HepG2 (cell line): ENCODE measurements around the gene HADH.

ENCODE experiments used
- BCL3 ChIP-seq: sonication (generic); formaldehyde crosslinking; IDR thresholded peaks from 2 replicates; pipeline ENCODE4 v1.5.1; 2020; ENCODE audit warnings: mild to moderate bottlenecking, missing genetic modification reagents, moderate library complexity
- CTCF ChIP-seq: sonication (generic); formaldehyde crosslinking; IDR thresholded peaks from 2 replicates; pipeline ENCODE4 v1.5.0; 2020; ENCODE audit warnings: mild to moderate bottlenecking, missing genetic modification reagents, moderate library complexity
- EZH2 ChIP-seq: conservative IDR thresholded peaks from 2 replicates; pipeline ENCODE4 v1.6.1; 2012; ENCODE audit warnings: mild to moderate bottlenecking, low read depth, low read length, moderate library complexity
- FOXM1 ChIP-seq: sonication (generic); formaldehyde crosslinking; IDR thresholded peaks from 2 replicates; pipeline ENCODE4 v1.5.0; 2020; ENCODE audit warnings: missing genetic modification reagents
- GRHL1 ChIP-seq: sonication (generic); formaldehyde crosslinking; conservative IDR thresholded peaks from 2 replicates; pipeline ENCODE4 v1.8.0; 2022; ENCODE audit warnings: missing genetic modification reagents
- NR3C1 ChIP-seq: sonication (generic); formaldehyde crosslinking; IDR thresholded peaks from 2 replicates; pipeline ENCODE4 v1.4.0; 2020; ENCODE audit warnings: missing genetic modification reagents
- PATZ1 ChIP-seq: sonication (generic); formaldehyde crosslinking; IDR thresholded peaks from 2 replicates; pipeline ENCODE4 v1.4.0; 2020; ENCODE audit warnings: missing genetic modification reagents
- RBFOX2 ChIP-seq: fragments of 200-400 bp; formaldehyde crosslinking; IDR thresholded peaks from 2 replicates; pipeline ENCODE4 v1.6.1; 2017; ENCODE audit warnings: low read depth, mild to moderate bottlenecking, low read length
- RELA ChIP-seq: sonication (generic); formaldehyde crosslinking; IDR thresholded peaks from 2 replicates; pipeline ENCODE4 v1.4.0; 2020; ENCODE audit warnings: missing genetic modification reagents
- TAF1 ChIP-seq: sonication (generic); formaldehyde crosslinking; IDR thresholded peaks from 2 replicates; pipeline ENCODE4 v1.4.0; 2020; ENCODE audit warnings: missing genetic modification reagents
- ZNF549 ChIP-seq: sonication (generic); formaldehyde crosslinking; IDR thresholded peaks from 2 replicates; pipeline ENCODE4 v1.5.0; 2020; ENCODE audit warnings: missing genetic modification reagents
- ZNF7 ChIP-seq: IDR thresholded peaks from 2 replicates; pipeline ENCODE4 v1.6.1; 2016; ENCODE audit warnings: missing biosample characterization, missing genetic modification reagents
- TF ChIP-seq, protein P1 (sequence below): sonication (generic); formaldehyde crosslinking; IDR thresholded peaks from 2 replicates; pipeline ENCODE4 v1.8.1; 2023; ENCODE audit warnings: missing genetic modification reagents, inconsistent platforms, borderline replicate concordance

- TF ChIP-seq RBFOX2, result no peak
- no peak for TF ChIP-seq GRHL1 (CRISPR knock-in tag)
- TF ChIP-seq EZH2, result no peak
- no peak for TF ChIP-seq RELA (CRISPR knock-in tag)
- TF ChIP-seq, protein P1, sequence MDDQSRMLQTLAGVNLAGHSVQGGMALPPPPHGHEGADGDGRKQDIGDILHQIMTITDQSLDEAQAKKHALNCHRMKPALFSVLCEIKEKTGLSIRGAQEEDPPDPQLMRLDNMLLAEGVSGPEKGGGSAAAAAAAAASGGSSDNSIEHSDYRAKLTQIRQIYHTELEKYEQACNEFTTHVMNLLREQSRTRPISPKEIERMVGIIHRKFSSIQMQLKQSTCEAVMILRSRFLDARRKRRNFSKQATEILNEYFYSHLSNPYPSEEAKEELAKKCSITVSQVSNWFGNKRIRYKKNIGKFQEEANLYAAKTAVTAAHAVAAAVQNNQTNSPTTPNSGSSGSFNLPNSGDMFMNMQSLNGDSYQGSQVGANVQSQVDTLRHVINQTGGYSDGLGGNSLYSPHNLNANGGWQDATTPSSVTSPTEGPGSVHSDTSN (CRISPR knock-in tag), result no peak
- TF ChIP-seq FOXM1 (CRISPR knock-in tag), result no peak
- TF ChIP-seq ZNF7, result no peak
- no peak for TF ChIP-seq ZNF549 (CRISPR knock-in tag)
- TF ChIP-seq CTCF (CRISPR knock-in tag), result no peak
- TF ChIP-seq PATZ1 (CRISPR knock-in tag), result no peak
- no peak for TF ChIP-seq BCL3 (CRISPR knock-in tag)
- TF ChIP-seq NR3C1 (CRISPR knock-in tag), result no peak
- TF ChIP-seq TAF1 (CRISPR knock-in tag), result no peak
These were observed 19.0 kb downstream of the HADH start for GRCh38 chr4:108008721-108009120.
